H1 (cell line): Measurements from ENCODE around the gene ME3. TPM values are rescaled to one million over a fixed set of nuclear protein-coding genes. Genes with fewer than 3 reads are reported as not detected.

ENCODE experiments used
- KDM5A ChIP-seq: fragments of 200-600 bp; IDR thresholded peaks from 2 replicates; pipeline ENCODE4 v1.7.1; 2012; ENCODE audit warnings: mild to moderate bottlenecking, low read length, inconsistent platforms, mixed read lengths
- PHF8 ChIP-seq: fragments of 200-600 bp; sonication (generic); conservative IDR thresholded peaks from 2 replicates; pipeline ENCODE4 v1.7.1; 2012; ENCODE audit warnings: low read depth, mild to moderate bottlenecking, inconsistent platforms, low read length, moderate library complexity
- RFX5 ChIP-seq: IDR thresholded peaks from 2 replicates; pipeline ENCODE4 v1.6.1; 2011; ENCODE audit warnings: low read depth, low read length, improper control_type of control experiment, borderline replicate concordance
- YY1 ChIP-seq: IDR thresholded peaks from 2 replicates; pipeline ENCODE4 v1.6.1; 2011; ENCODE audit warnings: low read depth, mild to moderate bottlenecking, low read length
- polyA plus RNA-seq, 7 experiments: library from polyadenylated mRNA; depleted of rRNA in 3 of 7; stranded (reverse) in 5 of 7; unstranded in 2 of 7; fragments of >200 nt in 5 of 7; fragments of 200-250 nt in 2 of 7; gene quantifications; 1 replicate in 5 of 7; 2 replicates in 1 of 7; 4 replicates in 1 of 7; pipeline versions ENCODE4 v1.2.1 to v1.2.3, GENCODE V29; 2011 to 2013; ENCODE audit warnings: missing spikeins in 2 of 7, mixed read lengths in 2 of 7
- total RNA-seq: library from RNA; stranded (reverse); fragmentation: NEBNext Ultra II Directional; extraction: Animal tissue kit (Norgen Biotek cat#: 25700); gene quantifications from 2 replicates; pipeline ENCODE4 v1.2.1, GENCODE V29; 2021

Gene ME3
- total and polyA plus RNA-seq, 2 of the 8 experiments (the other 6 are each of a cell fraction or from before 2014, with no cell fraction given) = 1.5 to 2.8 TPM

- no peak for TF ChIP-seq PHF8
- TF ChIP-seq KDM5A = no peak
- no peak for TF ChIP-seq RFX5
- no peak for TF ChIP-seq YY1
Observed at GRCh38 chr11:86509588-86509974, 162.8 kb downstream of the ME3 start (continued).
